NCI-H1436 (cell line): ENCODE results near the gene WASHC1.
"Not testable (repeated sequence)": the region's sequence is repeated elsewhere in the genome, so short reads cannot be mapped to it uniquely, and the experiment has no call there.

Experiments
- DNase-seq: peaks from one replicate; lab custom pipeline; 2025; lab: John Stamatoyannopoulos, UW

Gene WASHC1

DNA sequence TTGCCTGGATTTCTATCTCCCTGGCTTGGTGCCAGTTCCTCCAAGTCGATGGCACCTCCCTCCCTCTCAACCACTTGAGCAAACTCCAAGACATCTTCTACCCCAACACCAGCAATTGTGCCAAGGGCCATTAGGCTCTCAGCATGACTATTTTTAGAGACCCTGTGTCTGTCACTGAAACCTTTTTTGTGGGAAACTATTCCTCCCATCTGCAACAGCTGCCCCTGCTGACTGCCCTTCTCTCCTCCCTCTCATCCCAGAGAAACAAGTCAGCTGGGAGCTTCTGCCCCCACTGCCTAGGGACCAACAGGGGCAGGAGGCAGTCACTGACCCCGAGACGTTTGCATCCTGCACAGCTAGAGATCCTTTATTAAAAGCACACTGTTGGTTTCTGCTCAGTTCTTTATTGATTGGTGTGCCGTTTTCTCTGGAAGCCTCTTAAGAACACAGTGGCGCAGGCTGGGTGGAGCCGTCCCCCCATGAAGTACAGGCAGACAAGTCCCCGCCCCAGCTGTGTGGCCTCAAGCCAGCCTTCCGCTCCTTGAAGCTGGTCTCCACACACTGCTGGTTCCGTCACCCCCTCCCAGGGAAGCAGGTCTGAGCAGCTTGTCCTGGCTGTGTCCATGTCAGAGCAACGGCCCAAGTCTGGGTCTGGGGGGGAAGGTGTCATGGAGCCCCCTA lies 15.0 kb downstream of the WASHC1 start:
- DNase-seq: not testable (repeated sequence)

- not testable (repeated sequence) for DNase-seq
Measured at GRCh38 chr9:11206-11605, 18.1 kb downstream of the WASHC1 start.

GRCh38 chr9:10653-11053 lies 18.6 kb downstream of the WASHC1 start:
- not testable (repeated sequence) for DNase-seq

DNA sequence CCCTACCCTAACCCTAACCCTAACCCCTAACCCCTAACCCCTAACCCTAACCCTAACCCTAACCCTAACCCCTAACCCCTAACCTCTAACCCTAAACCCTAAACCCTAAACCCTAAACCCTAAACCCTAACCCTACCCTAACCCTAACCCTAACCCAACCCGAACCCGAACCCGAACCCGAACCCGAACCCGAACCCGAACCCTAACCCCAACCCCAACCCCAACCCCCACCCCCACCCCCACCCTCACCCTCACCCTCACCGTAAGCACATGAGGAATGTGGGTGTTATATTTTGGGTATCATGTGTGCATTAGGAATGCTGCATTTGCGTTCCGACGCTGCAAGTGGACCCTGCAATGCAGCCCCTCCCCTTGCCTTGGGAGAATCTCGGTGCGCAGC lies 19.0 kb downstream of the WASHC1 start:
- DNase-seq: not testable (repeated sequence)
